HEK293 (cell line): ENCODE results near the gene TPP1.

Source experiments
- RBAK ChIP-seq: fragments of 450-650 bp; formaldehyde crosslinking; IDR thresholded peaks from 2 replicates; pipeline ENCODE4 v1.5.1; 2016; ENCODE audit warnings: missing biosample characterization, missing genetic modification characterization
- ZBTB6 ChIP-seq: fragments of 450-650 bp; formaldehyde crosslinking; IDR thresholded peaks from 2 replicates; pipeline ENCODE4 v1.5.1; 2017; ENCODE audit warnings: missing biosample characterization, missing genetic modification characterization
- ZNF138 ChIP-seq: fragments of 450-650 bp; formaldehyde crosslinking; IDR thresholded peaks from 2 replicates; pipeline ENCODE4 v1.5.1; 2016; ENCODE audit warnings: missing biosample characterization, missing genetic modification characterization, borderline replicate concordance
- ZNF24 ChIP-seq: fragments of 450-650 bp; formaldehyde crosslinking; IDR thresholded peaks from 2 replicates; pipeline ENCODE4 v1.5.1; 2016; ENCODE audit warnings: missing biosample characterization, missing genetic modification characterization
- ZNF391 ChIP-seq: fragments of 450-650 bp; formaldehyde crosslinking; IDR thresholded peaks from 2 replicates; pipeline ENCODE4 v1.5.1; 2016; ENCODE audit warnings: low read depth, missing biosample characterization, missing genetic modification characterization, borderline replicate concordance
- TF ChIP-seq, protein P1 (sequence below): fragments of 450-650 bp; formaldehyde crosslinking; IDR thresholded peaks from 2 replicates; pipeline ENCODE4 v1.5.1; 2016; ENCODE audit warnings: missing biosample characterization, missing genetic modification characterization
- TF ChIP-seq, protein P2 (sequence below): fragments of 450-650 bp; IDR thresholded peaks from 2 replicates; pipeline ENCODE4 v1.5.1; 2018; ENCODE audit warnings: missing biosample characterization, missing genetic modification characterization

GRCh38 chr11:6620636-6621035, 1.4 kb upstream of the TPP1 start:
- TF ChIP-seq, protein P1, sequence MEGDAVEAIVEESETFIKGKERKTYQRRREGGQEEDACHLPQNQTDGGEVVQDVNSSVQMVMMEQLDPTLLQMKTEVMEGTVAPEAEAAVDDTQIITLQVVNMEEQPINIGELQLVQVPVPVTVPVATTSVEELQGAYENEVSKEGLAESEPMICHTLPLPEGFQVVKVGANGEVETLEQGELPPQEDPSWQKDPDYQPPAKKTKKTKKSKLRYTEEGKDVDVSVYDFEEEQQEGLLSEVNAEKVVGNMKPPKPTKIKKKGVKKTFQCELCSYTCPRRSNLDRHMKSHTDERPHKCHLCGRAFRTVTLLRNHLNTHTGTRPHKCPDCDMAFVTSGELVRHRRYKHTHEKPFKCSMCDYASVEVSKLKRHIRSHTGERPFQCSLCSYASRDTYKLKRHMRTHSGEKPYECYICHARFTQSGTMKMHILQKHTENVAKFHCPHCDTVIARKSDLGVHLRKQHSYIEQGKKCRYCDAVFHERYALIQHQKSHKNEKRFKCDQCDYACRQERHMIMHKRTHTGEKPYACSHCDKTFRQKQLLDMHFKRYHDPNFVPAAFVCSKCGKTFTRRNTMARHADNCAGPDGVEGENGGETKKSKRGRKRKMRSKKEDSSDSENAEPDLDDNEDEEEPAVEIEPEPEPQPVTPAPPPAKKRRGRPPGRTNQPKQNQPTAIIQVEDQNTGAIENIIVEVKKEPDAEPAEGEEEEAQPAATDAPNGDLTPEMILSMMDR (tag by site-specific recombination): no peak
- TF ChIP-seq RBAK: no peak
- TF ChIP-seq, protein P2, sequence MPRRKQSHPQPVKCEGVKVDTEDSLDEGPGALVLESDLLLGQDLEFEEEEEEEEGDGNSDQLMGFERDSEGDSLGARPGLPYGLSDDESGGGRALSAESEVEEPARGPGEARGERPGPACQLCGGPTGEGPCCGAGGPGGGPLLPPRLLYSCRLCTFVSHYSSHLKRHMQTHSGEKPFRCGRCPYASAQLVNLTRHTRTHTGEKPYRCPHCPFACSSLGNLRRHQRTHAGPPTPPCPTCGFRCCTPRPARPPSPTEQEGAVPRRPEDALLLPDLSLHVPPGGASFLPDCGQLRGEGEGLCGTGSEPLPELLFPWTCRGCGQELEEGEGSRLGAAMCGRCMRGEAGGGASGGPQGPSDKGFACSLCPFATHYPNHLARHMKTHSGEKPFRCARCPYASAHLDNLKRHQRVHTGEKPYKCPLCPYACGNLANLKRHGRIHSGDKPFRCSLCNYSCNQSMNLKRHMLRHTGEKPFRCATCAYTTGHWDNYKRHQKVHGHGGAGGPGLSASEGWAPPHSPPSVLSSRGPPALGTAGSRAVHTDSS (tag by site-specific recombination): no peak
- no peak for TF ChIP-seq ZNF391 (tag by site-specific recombination)
- TF ChIP-seq ZBTB6 (tag by site-specific recombination): no peak
- no peak for TF ChIP-seq ZNF138 (tag by site-specific recombination)
- TF ChIP-seq ZNF24 (tag by site-specific recombination): no peak
